ENCODE measurements around the gene UFD1. TPM values are rescaled to one million over a fixed set of nuclear protein-coding genes. Genes with fewer than 3 reads are reported as not detected.

UFD1 gene
- total RNA-seq, 4 donors from 2014 or later, result 4.9 to 57.2 (median 36.8) TPM

DNA sequence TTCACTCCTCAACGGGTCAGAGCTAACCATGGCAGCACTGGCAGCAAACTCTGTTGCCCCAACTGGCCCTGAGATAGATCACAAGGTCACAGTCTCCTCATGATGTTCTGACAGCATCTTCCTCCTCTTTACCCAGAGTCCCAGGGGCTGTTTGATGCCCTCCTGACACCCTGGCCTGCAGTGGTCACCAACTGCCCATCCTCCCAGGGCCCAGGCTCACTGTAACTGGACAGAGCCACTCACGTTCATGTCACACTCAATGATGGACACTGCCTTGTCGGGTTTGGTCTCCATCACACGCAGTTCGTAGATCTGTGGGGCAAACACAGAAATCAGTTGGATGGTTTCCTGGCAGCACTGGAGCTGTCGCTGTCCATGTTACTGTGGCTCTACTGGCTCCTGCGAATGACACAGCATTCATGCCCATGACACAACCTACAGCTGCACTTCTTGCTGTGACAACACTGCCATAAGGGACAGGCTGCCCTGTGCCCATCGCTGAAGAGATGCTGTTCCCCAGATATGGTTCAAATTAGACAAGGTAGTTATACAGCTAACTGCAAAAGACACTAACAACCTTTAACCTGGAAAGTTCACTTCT is 21.1 kb downstream of the UFD1 start:
- 70 to 92% methylated on average over 2 to 8 of the region's 8 CpGs for WGBS, 2 donors (ENCODE audit: low coverage in 1 of 2)
- Histone ChIP-seq H3K4me3 (no peak overlapping the region), H3K27me3 (no peaks in the 10 kb centered on the region), H3K4me1 (no peaks in the 10 kb centered on the region), H3K27ac (no peak overlapping the region), H3K9me3 (no peaks in the 10 kb centered on the region), H3K36me3 (peaks cover 0 to 39% (median 18%) of the 10 kb centered on the region in 4 donors)
- TF ChIP-seq POLR2AphosphoS5 (IDR thresholded peaks at IDR 0.05) (no peak), POLR2A (IDR thresholded peaks at IDR 0.05) (no peak), EP300 (IDR thresholded peaks at IDR 0.05; ENCODE audit: low read depth) (no peak)
- TF ChIP-seq, protein P1, sequence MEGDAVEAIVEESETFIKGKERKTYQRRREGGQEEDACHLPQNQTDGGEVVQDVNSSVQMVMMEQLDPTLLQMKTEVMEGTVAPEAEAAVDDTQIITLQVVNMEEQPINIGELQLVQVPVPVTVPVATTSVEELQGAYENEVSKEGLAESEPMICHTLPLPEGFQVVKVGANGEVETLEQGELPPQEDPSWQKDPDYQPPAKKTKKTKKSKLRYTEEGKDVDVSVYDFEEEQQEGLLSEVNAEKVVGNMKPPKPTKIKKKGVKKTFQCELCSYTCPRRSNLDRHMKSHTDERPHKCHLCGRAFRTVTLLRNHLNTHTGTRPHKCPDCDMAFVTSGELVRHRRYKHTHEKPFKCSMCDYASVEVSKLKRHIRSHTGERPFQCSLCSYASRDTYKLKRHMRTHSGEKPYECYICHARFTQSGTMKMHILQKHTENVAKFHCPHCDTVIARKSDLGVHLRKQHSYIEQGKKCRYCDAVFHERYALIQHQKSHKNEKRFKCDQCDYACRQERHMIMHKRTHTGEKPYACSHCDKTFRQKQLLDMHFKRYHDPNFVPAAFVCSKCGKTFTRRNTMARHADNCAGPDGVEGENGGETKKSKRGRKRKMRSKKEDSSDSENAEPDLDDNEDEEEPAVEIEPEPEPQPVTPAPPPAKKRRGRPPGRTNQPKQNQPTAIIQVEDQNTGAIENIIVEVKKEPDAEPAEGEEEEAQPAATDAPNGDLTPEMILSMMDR (IDR thresholded peaks at IDR 0.05), result no peak
- intact Hi-C loops (cut with DNase I; ENCODE audit: low total_unique reads) (no loop called here), in situ Hi-C loops (cut with MboI; ENCODE audit: low pct_ligation_motif_present in 1 of 4, low pct_unique_long_range_greater_than_20kb in 1 of 4, low sequenced_read_pairs in 3 of 4) (no loop called here)
- DNase-seq, result no peak

- peaks cover 0 to 43% (median 13%) of the 10 kb centered on the region in 4 donors for H3K36me3 ChIP-seq
- TF ChIP-seq POLR2A (IDR thresholded peaks at IDR 0.05) (no peak), POLR2AphosphoS5 (IDR thresholded peaks at IDR 0.05) (no peak), EP300 (IDR thresholded peaks at IDR 0.05; ENCODE audit: low read depth) (no peak)
- TF ChIP-seq, protein P1 (IDR thresholded peaks at IDR 0.05), result no peak
- 90 to 96% methylated on average over 4 to 10 of the region's 10 CpGs for WGBS, 2 donors (ENCODE audit: low coverage in 1 of 2)
- intact Hi-C loops (cut with DNase I; ENCODE audit: low total_unique reads) (no loop called here), in situ Hi-C loops (cut with MboI; ENCODE audit: low pct_ligation_motif_present in 1 of 4, low pct_unique_long_range_greater_than_20kb in 1 of 4, low sequenced_read_pairs in 3 of 4) (no loop called here)
- H3K27ac ChIP-seq, result no peak overlapping the region
- no peaks in the 10 kb centered on the region for H3K4me1 ChIP-seq
- no peak for DNase-seq
- H3K4me3 ChIP-seq, result no peak overlapping the region
- H3K9me3 ChIP-seq, result no peaks in the 10 kb centered on the region
- no peaks in the 10 kb centered on the region for H3K27me3 ChIP-seq
Measured at GRCh38 chr22:19456541-19456940, 22.5 kb downstream of the UFD1 start.

DNA sequence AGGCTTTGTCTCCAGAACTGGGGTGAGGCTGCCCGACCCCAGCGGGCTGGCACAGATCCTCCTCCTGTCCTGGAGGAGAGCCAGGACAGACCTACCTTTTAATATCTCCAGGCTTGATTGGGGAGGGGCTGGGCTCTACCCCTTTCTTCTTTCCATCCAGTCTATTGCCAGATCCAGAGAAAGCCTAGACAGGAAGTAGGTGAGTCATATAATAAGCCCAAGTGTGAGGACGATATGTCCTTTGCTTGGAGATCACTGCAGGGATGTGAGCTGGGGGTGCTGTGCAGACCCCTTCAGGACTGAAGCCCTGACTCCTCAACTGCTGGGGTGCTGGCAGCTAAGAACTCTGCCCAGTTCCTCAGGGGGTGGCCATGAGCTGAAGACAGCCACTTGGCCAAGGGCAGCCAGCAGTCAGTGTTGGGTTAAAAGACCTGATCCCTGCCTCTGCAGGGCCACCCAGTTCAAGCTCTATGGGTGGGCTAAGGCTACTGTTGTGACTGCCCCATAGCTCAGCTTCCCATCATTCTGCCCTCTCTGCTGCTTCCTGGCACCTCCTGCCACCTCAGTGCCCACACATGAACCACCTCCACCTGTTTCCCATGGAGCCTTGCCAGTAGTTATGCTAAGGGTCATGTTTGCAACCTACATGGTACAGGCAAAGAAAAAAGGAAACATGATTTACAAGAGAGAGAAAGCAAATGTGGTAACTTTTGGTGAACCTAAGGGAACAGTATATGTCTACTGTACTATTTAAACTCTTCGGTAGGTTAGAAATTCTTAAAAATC is 23.2 kb downstream of the UFD1 start:
- no peaks in the 10 kb centered on the region for H3K4me1 ChIP-seq
- H3K9me3 ChIP-seq, result no peaks in the 10 kb centered on the region
- no peaks in the 10 kb centered on the region for H3K27me3 ChIP-seq
- WGBS, 2 donors (ENCODE audit: low coverage in 1 of 2), result 76% methylated on average over 4 of the region's 4 CpGs; no CpG with 5 or more reads in 1 of the 2 donors
- intact Hi-C loops (cut with DNase I; ENCODE audit: low total_unique reads), result no loop called here
- peaks cover 0 to 43% (median 13%) of the 10 kb centered on the region in 4 donors for H3K36me3 ChIP-seq
- no peak for DNase-seq
- in situ Hi-C loops (cut with MboI; ENCODE audit: low pct_ligation_motif_present in 1 of 4, low pct_unique_long_range_greater_than_20kb in 1 of 4, low sequenced_read_pairs in 3 of 4), result no loop called here
- H3K27ac ChIP-seq, result no peak overlapping the region
- no peak overlapping the region for H3K4me3 ChIP-seq
- TF ChIP-seq EP300 (IDR thresholded peaks at IDR 0.05; ENCODE audit: low read depth) (no peak), POLR2AphosphoS5 (IDR thresholded peaks at IDR 0.05) (no peak), POLR2A (IDR thresholded peaks at IDR 0.05) (no peak)
- TF ChIP-seq, protein P1 (IDR thresholded peaks at IDR 0.05), result no peak

DNA sequence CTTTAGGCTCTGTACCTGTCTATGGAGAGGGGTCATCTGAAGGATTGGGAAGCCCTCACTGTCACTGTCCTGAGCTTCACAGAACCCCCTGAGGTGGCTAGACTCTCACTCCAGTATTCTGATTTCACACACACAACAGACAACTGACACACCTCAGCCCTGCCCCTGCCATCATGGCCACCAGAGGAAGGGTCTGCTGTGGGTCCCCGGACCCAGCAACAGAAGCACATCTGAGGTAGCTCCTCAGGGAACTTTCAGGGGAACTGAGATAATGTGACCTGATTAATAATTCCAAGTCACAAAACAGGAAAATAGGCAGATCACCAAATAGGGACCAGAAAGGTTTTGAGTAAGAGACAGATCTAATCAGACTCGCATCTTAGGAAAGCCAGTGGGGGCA is 24.0 kb downstream of the UFD1 start:
- Histone ChIP-seq H3K36me3 (peaks cover 0 to 43% (median 13%) of the 10 kb centered on the region in 4 donors), H3K9me3 (no peaks in the 10 kb centered on the region), H3K27ac (no peak overlapping the region), H3K4me1 (no peaks in the 10 kb centered on the region), H3K27me3 (no peaks in the 10 kb centered on the region), H3K4me3 (no peak overlapping the region)
- intact Hi-C loops (cut with DNase I; ENCODE audit: low total_unique reads), result no loop called here
- 94% methylated on average over 2 of the region's 2 CpGs; no CpG with 5 or more reads in 1 of the 2 donors for WGBS, 2 donors (ENCODE audit: low coverage in 1 of 2)
- no peak for DNase-seq
- TF ChIP-seq EP300 (IDR thresholded peaks at IDR 0.05; ENCODE audit: low read depth) (no peak), POLR2AphosphoS5 (IDR thresholded peaks at IDR 0.05) (no peak), POLR2A (IDR thresholded peaks at IDR 0.05) (no peak)
- TF ChIP-seq, protein P1 (IDR thresholded peaks at IDR 0.05), result no peak
- in situ Hi-C loops (cut with MboI; ENCODE audit: low pct_ligation_motif_present in 1 of 4, low pct_unique_long_range_greater_than_20kb in 1 of 4, low sequenced_read_pairs in 3 of 4), result no loop called here
